ENCODE measurements around the gene CETP. TPM values are rescaled to one million over a fixed set of nuclear protein-coding genes. Genes with fewer than 3 reads are reported as not detected.

The CETP gene
- total RNA-seq, 1 donor from 2014 or later = 1.1 TPM

DNA sequence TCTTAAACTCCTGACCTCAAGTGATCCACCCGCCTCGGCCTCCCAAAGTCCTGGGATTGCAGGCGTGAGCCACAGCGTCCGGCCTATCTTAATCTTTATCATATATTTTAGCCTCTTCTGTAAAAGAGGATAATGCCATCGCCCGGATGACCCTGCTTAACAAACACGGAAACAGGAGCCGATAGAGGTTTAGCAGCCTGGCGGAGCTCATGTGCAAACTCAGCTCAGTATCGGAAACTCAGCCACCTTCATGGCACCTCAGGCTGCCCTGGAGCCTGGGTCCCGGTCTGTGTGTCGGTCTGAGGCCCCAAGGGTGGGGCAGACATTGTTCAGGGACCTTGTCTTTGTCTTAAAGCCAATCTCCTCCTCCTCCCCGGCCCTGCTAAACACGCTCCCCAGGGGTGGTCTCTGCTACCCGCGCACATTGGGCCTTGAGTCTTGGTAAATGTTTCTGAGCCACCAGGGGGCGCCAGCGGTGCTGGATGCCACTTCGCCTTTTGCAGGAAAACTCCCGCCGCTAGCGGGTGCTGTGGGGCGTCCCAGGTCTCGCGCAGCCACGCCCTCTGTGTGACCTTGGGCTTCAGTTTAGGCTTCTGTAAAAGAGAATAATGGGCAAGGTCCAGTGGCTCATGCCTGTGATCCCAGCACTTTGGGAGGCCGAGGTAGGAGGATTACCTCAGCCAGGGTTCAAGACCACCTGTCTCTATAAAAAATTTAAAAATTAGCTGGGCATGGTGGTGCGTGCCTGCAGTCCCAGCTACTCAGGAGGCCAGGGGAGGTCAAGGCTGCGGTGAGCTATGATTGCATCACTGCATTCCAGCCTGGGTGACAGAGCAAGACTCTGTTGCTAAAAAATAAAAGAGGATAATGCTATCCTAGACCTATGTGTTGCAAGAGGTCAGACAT is 2.7 kb downstream of the CETP start:
- Histone ChIP-seq H3K27me3 (ENCODE audit: low read depth) (no peaks in the 10 kb centered on the region), H3K9me3 (no peaks in the 10 kb centered on the region), H3K36me3 (no peaks in the 10 kb centered on the region), H3K27ac (peak overlapping the region; percentile 14), H3K4me3 (no peak overlapping the region), H3K4me1 (peaks cover 51% of the 10 kb centered on the region)
- ATAC-seq (peak; percentile 82 to 90), DNase-seq (peak; percentile 95)
- intact Hi-C loops (cut with DNase I) = no loop called here
- TF ChIP-seq CTCF (IDR thresholded peaks at IDR 0.05) = peak; percentile 99

GRCh38 chr16:56965149-56966092 is 3.7 kb downstream of the CETP start:
- Histone ChIP-seq H3K4me3 (no peak overlapping the region), H3K36me3 (no peaks in the 10 kb centered on the region), H3K27ac (peak overlapping the region; percentile 24), H3K4me1 (peaks cover 45% of the 10 kb centered on the region), H3K9me3 (no peaks in the 10 kb centered on the region), H3K27me3 (ENCODE audit: low read depth) (no peaks in the 10 kb centered on the region)
- intact Hi-C loops (cut with DNase I) = no loop called here
- DNase-seq (no peak), ATAC-seq (peak in 1 of 2 donors; percentile 16)
- TF ChIP-seq CTCF (IDR thresholded peaks at IDR 0.05) = no peak

DNA sequence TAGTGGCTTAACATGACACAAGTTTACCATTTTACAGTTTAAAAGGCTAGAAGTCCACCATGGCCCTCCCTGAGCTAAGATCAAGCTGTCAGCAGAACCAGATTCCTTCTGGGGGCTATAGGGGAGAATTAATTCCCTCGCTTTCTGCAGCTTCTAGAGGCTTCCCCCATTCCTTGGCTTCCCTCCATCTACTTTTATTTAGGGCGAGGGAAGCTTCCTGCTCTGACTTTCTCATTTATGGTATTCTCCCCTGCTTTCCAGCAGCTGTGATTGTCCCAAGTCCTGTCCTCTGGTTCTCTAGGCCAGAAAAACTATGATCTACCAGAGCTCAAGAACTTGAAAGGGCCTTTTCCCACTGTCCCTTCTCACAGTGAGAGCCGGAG is 4.3 kb downstream of the CETP start:
- intact Hi-C loops (cut with DNase I) = no loop called here
- Histone ChIP-seq H3K4me1 (peaks cover 38% of the 10 kb centered on the region), H3K27me3 (ENCODE audit: low read depth) (no peaks in the 10 kb centered on the region), H3K4me3 (no peak overlapping the region), H3K9me3 (no peaks in the 10 kb centered on the region), H3K27ac (peak overlapping the region; percentile 24), H3K36me3 (no peaks in the 10 kb centered on the region)
- TF ChIP-seq CTCF (IDR thresholded peaks at IDR 0.05) = no peak
- no peak for DNase-seq
- ATAC-seq = no peak

DNA sequence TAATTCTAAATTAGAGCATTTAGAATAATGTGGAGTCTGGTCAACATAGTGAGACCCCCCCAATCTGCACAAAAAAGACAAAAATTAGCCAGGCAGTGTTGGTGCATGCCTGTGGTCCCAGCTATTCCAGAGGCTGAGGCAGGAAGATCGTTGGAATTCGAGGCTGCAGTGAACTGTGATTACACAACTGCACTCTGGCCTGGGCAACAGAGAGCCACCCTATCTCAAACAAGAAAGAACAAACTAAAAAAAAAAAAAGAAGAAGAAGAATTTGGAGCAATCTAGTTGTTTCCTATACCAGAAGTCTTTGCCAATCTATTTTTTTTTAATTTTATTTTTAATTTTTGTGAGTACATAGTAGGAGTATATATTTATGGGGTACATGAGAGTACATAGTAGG is 6.0 kb downstream of the CETP start:
- no peaks in the 10 kb centered on the region for H3K27me3 ChIP-seq (ENCODE audit: low read depth)
- H3K36me3 ChIP-seq = no peaks in the 10 kb centered on the region
- DNase-seq (no peak), ATAC-seq (no peak)
- H3K4me3 ChIP-seq = no peak overlapping the region
- intact Hi-C loops (cut with DNase I) = no loop called here
- no peak overlapping the region for H3K27ac ChIP-seq
- H3K4me1 ChIP-seq = peaks cover 24% of the 10 kb centered on the region
- no peak for TF ChIP-seq CTCF (IDR thresholded peaks at IDR 0.05)
- no peaks in the 10 kb centered on the region for H3K9me3 ChIP-seq

DNA sequence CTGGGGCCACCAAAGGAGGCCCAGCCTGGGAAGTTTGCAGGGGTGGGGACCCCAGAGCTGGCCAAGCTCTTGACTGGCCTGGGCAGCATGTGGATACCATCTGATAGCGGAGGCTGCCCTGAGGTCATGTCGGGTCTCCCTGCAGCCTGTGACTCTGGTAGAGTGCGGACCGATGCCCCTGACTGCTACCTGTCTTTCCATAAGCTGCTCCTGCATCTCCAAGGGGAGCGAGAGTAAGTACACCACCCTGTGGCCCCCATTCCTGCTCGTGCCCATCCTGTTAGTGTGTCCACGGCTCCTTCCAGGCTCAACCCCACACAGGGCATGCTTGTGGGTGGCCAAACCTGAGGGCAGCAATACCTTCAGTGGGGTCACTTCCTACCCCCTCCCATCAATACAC is 8.0 kb downstream of the CETP start:
- intact Hi-C loops (cut with DNase I) = no loop called here
- no peak overlapping the region for H3K27ac ChIP-seq
- no peaks in the 10 kb centered on the region for H3K27me3 ChIP-seq (ENCODE audit: low read depth)
- DNase-seq (no peak), ATAC-seq (no peak)
- peaks cover 17% of the 10 kb centered on the region for H3K4me1 ChIP-seq
- H3K9me3 ChIP-seq = no peaks in the 10 kb centered on the region
- H3K4me3 ChIP-seq = no peak overlapping the region
- TF ChIP-seq CTCF (IDR thresholded peaks at IDR 0.05) = no peak
- H3K36me3 ChIP-seq = no peaks in the 10 kb centered on the region

All from lower lobe of right lung (tissue), 2 donors.